WTC11 (cell line): ENCODE data around the gene IPO11. TPM values are rescaled to one million over a fixed set of nuclear protein-coding genes. Genes with fewer than 3 reads are reported as not detected.

Experiments used
- ATAC-seq: fragments of 200-7000 bp; cut with Tn5 transposase; 2 replicates; pipeline ENCODE4 v1.10.0; 2021; ENCODE audit warnings: mild to moderate bottlenecking, moderate library complexity
- CTCF ChIA-PET: fragments of 300-600 bp; sonication (Branson Sonifier 250); formaldehyde crosslinking; loops from one replicate; lab custom pipeline; 2021; ENCODE audit warnings: antibody characterized with exemption; lab: Charles Lee
- POLR2A ChIA-PET: fragments of 350-600 bp; sonication (Branson Sonifier 250); formaldehyde crosslinking; loops from one replicate; lab custom pipeline; 2021; ENCODE audit warnings: antibody characterized with exemption; lab: Charles Lee
- DNase-seq: peaks from one replicate; pipeline ENCODE4 v3.0.0; 2021; ENCODE audit warnings: low spot score
- H3K27ac Mint-ChIP-seq: 2 replicates; pipeline ENCODE4 v1.8.0; 2021; ENCODE audit warnings: mixed read lengths
- H3K27me3 Mint-ChIP-seq: 2 replicates; pipeline ENCODE4 v1.8.0; 2021; ENCODE audit warnings: low read depth, mild to moderate bottlenecking, moderate library complexity, mixed read lengths
- H3K36me3 Mint-ChIP-seq: 2 replicates; pipeline ENCODE4 v1.8.0; 2021; ENCODE audit warnings: mixed read lengths
- H3K4me1 Mint-ChIP-seq: 2 replicates; pipeline ENCODE4 v1.8.0; 2022; ENCODE audit warnings: mixed read lengths
- H3K4me3 Mint-ChIP-seq: 2 replicates; pipeline ENCODE4 v1.8.0; 2021; ENCODE audit warnings: mild to moderate bottlenecking, moderate library complexity, mixed read lengths
- H3K9me3 Mint-ChIP-seq: 2 replicates; pipeline ENCODE4 v1.8.0; 2021; ENCODE audit warnings: mixed read lengths
- ARID4B ChIP-seq: sonication (generic); formaldehyde crosslinking; IDR thresholded peaks from 2 replicates; pipeline ENCODE4 v1.8.0; 2023; ENCODE audit warnings: missing genetic modification reagents, mild to moderate bottlenecking, borderline replicate concordance
- CBFB ChIP-seq: sonication (generic); formaldehyde crosslinking; IDR thresholded peaks from 2 replicates; pipeline ENCODE4 v1.8.1; 2022; ENCODE audit warnings: mild to moderate bottlenecking, low read depth, missing genetic modification reagents
- CDX4 ChIP-seq: fragments of 250-450 bp; sonication (Bioruptor Pico); IDR thresholded peaks from 2 replicates; pipeline ENCODE4 v1.9.0; 2021; ENCODE audit warnings: moderate library complexity, mild to moderate bottlenecking, inconsistent platforms, borderline replicate concordance
- GABPB1 ChIP-seq: sonication (generic); formaldehyde crosslinking; IDR thresholded peaks from 2 replicates; pipeline ENCODE4 v1.8.1; 2023; ENCODE audit warnings: mild to moderate bottlenecking, missing genetic modification reagents
- GTF2I ChIP-seq: fragments of 250-450 bp; sonication (Bioruptor Pico); conservative IDR thresholded peaks from 2 replicates; pipeline ENCODE4 v1.4.0; 2021; ENCODE audit warnings: mild to moderate bottlenecking
- IRF1 ChIP-seq: sonication (generic); formaldehyde crosslinking; IDR thresholded peaks from 2 replicates; pipeline ENCODE4 v1.8.0; 2023; ENCODE audit warnings: missing genetic modification reagents
- JUN ChIP-seq: sonication (generic); formaldehyde crosslinking; IDR thresholded peaks from 2 replicates; pipeline ENCODE4 v1.8.0; 2023; ENCODE audit warnings: mild to moderate bottlenecking, missing genetic modification reagents
- NR3C1 ChIP-seq: sonication (generic); formaldehyde crosslinking; conservative IDR thresholded peaks from 2 replicates; pipeline ENCODE4 v1.8.1; 2023; ENCODE audit warnings: low read depth, mild to moderate bottlenecking, missing genetic modification reagents
- TEAD1 ChIP-seq: sonication (generic); formaldehyde crosslinking; IDR thresholded peaks from 2 replicates; pipeline ENCODE4 v1.8.0; 2022; ENCODE audit warnings: mild to moderate bottlenecking, missing genetic modification reagents
- USF2 ChIP-seq: sonication (generic); formaldehyde crosslinking; IDR thresholded peaks from 2 replicates; pipeline ENCODE4 v1.8.1; 2023; ENCODE audit warnings: mild to moderate bottlenecking, missing genetic modification reagents, moderate library complexity
- ZBTB21 ChIP-seq: sonication (generic); formaldehyde crosslinking; IDR thresholded peaks from 2 replicates; pipeline ENCODE4 v1.8.1; 2023; ENCODE audit warnings: mild to moderate bottlenecking, missing genetic modification reagents, borderline replicate concordance
- ZNF396 ChIP-seq: fragments of 250-450 bp; sonication (Bioruptor Pico); IDR thresholded peaks from 2 replicates; pipeline ENCODE4 v1.8.0; 2021; ENCODE audit warnings: mild to moderate bottlenecking, moderate library complexity, borderline replicate concordance
- ZNF423 ChIP-seq: fragments of 250-450 bp; sonication (Bioruptor Pico); IDR thresholded peaks from 2 replicates; pipeline ENCODE4 v2.1.2; 2022; ENCODE audit warnings: mild to moderate bottlenecking, moderate library complexity
- ZNF425 ChIP-seq: fragments of 250-450 bp; sonication (Bioruptor Pico); conservative IDR thresholded peaks from 2 replicates; pipeline ENCODE4 v1.9.0; 2021; ENCODE audit warnings: mild to moderate bottlenecking
- total RNA-seq: library from RNA; stranded (reverse); gene quantifications from 3 replicates; pipeline ENCODE4 v1.2.3, GENCODE V29; 2021

Gene IPO11
- total RNA-seq, 1 experiment from 2014 or later, result 61.9 TPM

GRCh38 chr5:62590387-62590786 is 177.8 kb downstream of the IPO11 start (continued):
- TF ChIP-seq USF2 (CRISPR knock-in tag) (no peak), JUN (no peak), NR3C1 (no peak), ARID4B (CRISPR knock-in tag) (no peak), ZNF425 (CRISPR knock-in tag) (no peak), TEAD1 (CRISPR knock-in tag) (no peak)
- TF ChIP-seq, all 79 proteins: peak for 0

- H3K27me3 Mint-ChIP-seq, result no peaks in the 10 kb centered on the region
- H3K27ac Mint-ChIP-seq, result peak overlapping the region; percentile 92; the same call in 1 of the 2 replicates
- H3K36me3 Mint-ChIP-seq, result peaks cover 14% of the 10 kb centered on the region
- ChIA-PET POLR2A (no interaction called here), CTCF (no interaction called here)
- peaks cover 27% of the 10 kb centered on the region for H3K4me1 Mint-ChIP-seq
- no peak for TF ChIP-seq GTF2I
- DNase-seq (no peak), ATAC-seq (no peak)
- no peaks in the 10 kb centered on the region for H3K9me3 Mint-ChIP-seq
- no peak overlapping the region for H3K4me3 Mint-ChIP-seq
Measured at GRCh38 chr5:62592558-62592957, 180.0 kb downstream of the IPO11 start.

- Mint-ChIP-seq H3K36me3 (peaks cover 11% of the 10 kb centered on the region), H3K4me3 (no peak overlapping the region), H3K27me3 (no peaks in the 10 kb centered on the region), H3K4me1 (peaks cover 27% of the 10 kb centered on the region), H3K9me3 (no peaks in the 10 kb centered on the region), H3K27ac (peak overlapping the region; percentile 92; the same call in 1 of the 2 replicates)
- POLR2A ChIA-PET, result no interaction called here
- DNase-seq, result no peak
- ATAC-seq, result no peak
- no peak for TF ChIP-seq CBFB (CRISPR knock-in tag)
- no peak for TF ChIP-seq CDX4 (CRISPR knock-in tag)
- TF ChIP-seq IRF1 (CRISPR knock-in tag), result no peak
- no peak for TF ChIP-seq ZNF423 (CRISPR knock-in tag)
- no peak for TF ChIP-seq ZBTB21 (CRISPR knock-in tag)
- TF ChIP-seq TEAD1 (CRISPR knock-in tag), result no peak
- TF ChIP-seq ZNF396 (CRISPR knock-in tag), result no peak
- no peak for TF ChIP-seq GABPB1 (CRISPR knock-in tag)
- CTCF ChIA-PET, result interaction anchor here (0.6 kb wide), 1 partner anchor 27 kb away, joined by 5 read pairs; no protein-coding TSS in a partner anchor
Measured at GRCh38 chr5:62593331-62593730, 180.8 kb downstream of the IPO11 start.
